Activated T-helper 1 cell treated with anti-CD3 and anti-CD28 coated beads, Interleukin-12 subunit alpha, Interleukin-12 subunit beta, Interleukin-2, Interleukin-4 antibody, amounts not matched to agents 30 ng/mL and 10 ng/mL and 1 ng/mL, durations not matched to agents 14 hours and 24 hours and 36 hours (primary cell): ENCODE data around the gene EDNRA. TPM values are rescaled to one million over a fixed set of nuclear protein-coding genes. Genes with fewer than 3 reads are reported as not detected.

ENCODE experiments used
- DNase-seq: peaks from one replicate; pipeline ENCODE4 v3.0.0; 2021; ENCODE audit warnings: low spot score
- H3K27ac Mint-ChIP-seq: one replicate; pipeline ENCODE4 v1.8.0; 2021; ENCODE audit warnings: mild to moderate bottlenecking, mixed read lengths
- H3K27me3 Mint-ChIP-seq: one replicate; pipeline ENCODE4 v1.8.0; 2022; ENCODE audit warnings: mild to moderate bottlenecking, moderate library complexity, mixed read lengths; ENCODE audit not compliant: insufficient read depth
- H3K36me3 Mint-ChIP-seq: one replicate; pipeline ENCODE4 v1.8.0; 2021; ENCODE audit warnings: low read depth, mixed read lengths
- H3K4me1 Mint-ChIP-seq: one replicate; pipeline ENCODE4 v1.8.0; 2021; ENCODE audit warnings: low read depth, mixed read lengths
- H3K4me3 Mint-ChIP-seq: one replicate; pipeline ENCODE4 v1.8.0; 2021; ENCODE audit warnings: mild to moderate bottlenecking, moderate library complexity, mixed read lengths
- H3K9me3 Mint-ChIP-seq: one replicate; pipeline ENCODE4 v1.8.0; 2021; ENCODE audit warnings: mixed read lengths
- intact Hi-C: fragments of 100-400 bp; cut with micrococcal nuclease; formaldehyde crosslinking; loops from one replicate; pipeline ENCODE4 v1.15.1; 2024
- total RNA-seq: library from RNA; stranded (reverse); gene quantifications from 2 replicates; pipeline ENCODE4 v1.2.3, GENCODE V29; 2022

EDNRA gene
- total RNA-seq, 1 donor from 2014 or later = not detected

DNA sequence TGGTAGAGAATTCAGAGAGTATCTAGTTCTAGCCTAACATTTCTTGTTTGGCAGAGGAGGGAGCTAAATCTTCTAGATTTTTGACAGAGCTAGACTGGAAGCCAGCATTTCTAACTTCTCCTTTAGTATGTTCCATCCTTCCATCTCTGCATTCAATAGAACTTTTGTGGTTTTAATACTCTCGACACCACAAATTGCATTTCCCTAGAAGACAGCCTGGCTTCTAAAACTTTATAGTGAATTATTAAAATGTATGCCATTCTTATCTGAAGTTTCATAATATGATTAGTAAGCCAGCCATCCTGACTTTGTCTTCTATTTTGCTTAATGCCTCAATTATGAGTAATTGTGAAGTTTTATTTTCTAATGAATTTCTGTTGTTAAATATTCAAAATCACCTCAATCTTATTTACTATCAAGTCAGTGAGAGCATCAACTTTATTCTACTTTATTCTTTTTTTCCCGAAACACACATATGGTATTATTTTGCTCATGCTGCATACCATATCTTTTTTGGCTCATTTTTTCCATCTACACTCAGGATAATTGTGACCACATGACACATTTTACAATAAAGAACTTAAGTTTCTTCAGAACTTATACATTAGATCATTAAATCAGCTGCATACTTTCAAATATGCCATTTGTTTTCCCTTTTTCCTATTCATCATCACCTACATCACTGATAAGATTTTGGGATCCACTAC lies 30.2 kb downstream of the EDNRA start:
- Mint-ChIP-seq H3K4me1 (no peaks in the 10 kb centered on the region), H3K27me3 (peaks cover 3% of the 10 kb centered on the region), H3K36me3 (no peaks in the 10 kb centered on the region), H3K9me3 (no peaks in the 10 kb centered on the region), H3K27ac (no peak overlapping the region), H3K4me3 (no peak overlapping the region)
- DNase-seq = no peak
- intact Hi-C loops = loop anchor here (10.0 kb wide), 1 partner anchor 174 kb away; the partner anchor contains the start of gene PRMT9

GRCh38 chr4:147513091-147513490 lies 32.2 kb downstream of the EDNRA start:
- Mint-ChIP-seq H3K36me3 (no peaks in the 10 kb centered on the region), H3K27ac (no peak overlapping the region), H3K4me3 (no peak overlapping the region), H3K27me3 (peaks cover 8% of the 10 kb centered on the region), H3K9me3 (no peaks in the 10 kb centered on the region), H3K4me1 (no peaks in the 10 kb centered on the region)
- intact Hi-C loops = loop anchor here (10.0 kb wide), 1 partner anchor 172 kb away; the partner anchor contains the start of gene PRMT9
- no peak for DNase-seq

DNA sequence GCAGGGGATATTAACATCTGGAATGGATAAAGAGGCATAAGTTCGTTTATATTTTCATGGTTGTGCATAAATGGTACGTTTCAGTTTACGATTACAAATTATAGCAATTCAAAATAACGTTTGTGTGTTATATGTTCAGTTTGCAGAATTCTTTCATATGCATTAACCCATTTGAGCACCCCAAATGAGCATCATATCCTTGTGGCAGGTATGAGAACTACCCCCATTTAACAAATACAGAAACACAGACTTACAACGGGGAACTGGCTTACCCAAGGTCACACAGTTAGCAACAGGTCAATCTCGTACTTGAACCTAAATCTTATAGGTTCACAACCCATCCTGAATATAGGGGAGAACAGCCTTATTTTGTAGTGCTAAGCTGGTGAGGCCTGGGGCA lies 33.1 kb downstream of the EDNRA start:
- Mint-ChIP-seq H3K27ac (no peak overlapping the region), H3K9me3 (no peaks in the 10 kb centered on the region), H3K4me3 (no peak overlapping the region), H3K27me3 (peaks cover 9% of the 10 kb centered on the region), H3K36me3 (no peaks in the 10 kb centered on the region), H3K4me1 (no peaks in the 10 kb centered on the region)
- intact Hi-C loops = loop anchor here (10.0 kb wide), 1 partner anchor 171 kb away; the partner anchor contains the start of gene PRMT9
- DNase-seq = no peak

- H3K4me1 Mint-ChIP-seq = no peaks in the 10 kb centered on the region
- intact Hi-C loops = loop anchor here (10.0 kb wide), 1 partner anchor 169 kb away; the partner anchor contains the start of gene PRMT9
- no peak overlapping the region for H3K27ac Mint-ChIP-seq
- no peak overlapping the region for H3K4me3 Mint-ChIP-seq
- H3K27me3 Mint-ChIP-seq = peaks cover 11% of the 10 kb centered on the region
- H3K36me3 Mint-ChIP-seq = no peaks in the 10 kb centered on the region
- no peaks in the 10 kb centered on the region for H3K9me3 Mint-ChIP-seq
- no peak for DNase-seq
Measured at GRCh38 chr4:147515220-147515936, 34.5 kb downstream of the EDNRA start.

- Mint-ChIP-seq H3K9me3 (no peaks in the 10 kb centered on the region), H3K4me3 (no peak overlapping the region), H3K36me3 (no peaks in the 10 kb centered on the region), H3K27ac (no peak overlapping the region), H3K27me3 (peaks cover 8% of the 10 kb centered on the region), H3K4me1 (no peaks in the 10 kb centered on the region)
- intact Hi-C loops = loop anchor here (10.0 kb wide), 1 partner anchor 169 kb away; the partner anchor contains the start of gene PRMT9
- no peak for DNase-seq
Measured at GRCh38 chr4:147516133-147516532, 35.2 kb downstream of the EDNRA start.

GRCh38 chr4:147518086-147518485 lies 37.2 kb downstream of the EDNRA start:
- Mint-ChIP-seq H3K9me3 (no peaks in the 10 kb centered on the region), H3K4me1 (no peaks in the 10 kb centered on the region), H3K27me3 (peaks cover 8% of the 10 kb centered on the region), H3K36me3 (no peaks in the 10 kb centered on the region), H3K4me3 (no peak overlapping the region), H3K27ac (no peak overlapping the region)
- intact Hi-C loops = loop anchor here (1.0 to 10.0 kb wide), 4 partner anchors 72 to 348 kb away; partner anchors contain the start of gene PRMT9
- DNase-seq = no peak

DNA sequence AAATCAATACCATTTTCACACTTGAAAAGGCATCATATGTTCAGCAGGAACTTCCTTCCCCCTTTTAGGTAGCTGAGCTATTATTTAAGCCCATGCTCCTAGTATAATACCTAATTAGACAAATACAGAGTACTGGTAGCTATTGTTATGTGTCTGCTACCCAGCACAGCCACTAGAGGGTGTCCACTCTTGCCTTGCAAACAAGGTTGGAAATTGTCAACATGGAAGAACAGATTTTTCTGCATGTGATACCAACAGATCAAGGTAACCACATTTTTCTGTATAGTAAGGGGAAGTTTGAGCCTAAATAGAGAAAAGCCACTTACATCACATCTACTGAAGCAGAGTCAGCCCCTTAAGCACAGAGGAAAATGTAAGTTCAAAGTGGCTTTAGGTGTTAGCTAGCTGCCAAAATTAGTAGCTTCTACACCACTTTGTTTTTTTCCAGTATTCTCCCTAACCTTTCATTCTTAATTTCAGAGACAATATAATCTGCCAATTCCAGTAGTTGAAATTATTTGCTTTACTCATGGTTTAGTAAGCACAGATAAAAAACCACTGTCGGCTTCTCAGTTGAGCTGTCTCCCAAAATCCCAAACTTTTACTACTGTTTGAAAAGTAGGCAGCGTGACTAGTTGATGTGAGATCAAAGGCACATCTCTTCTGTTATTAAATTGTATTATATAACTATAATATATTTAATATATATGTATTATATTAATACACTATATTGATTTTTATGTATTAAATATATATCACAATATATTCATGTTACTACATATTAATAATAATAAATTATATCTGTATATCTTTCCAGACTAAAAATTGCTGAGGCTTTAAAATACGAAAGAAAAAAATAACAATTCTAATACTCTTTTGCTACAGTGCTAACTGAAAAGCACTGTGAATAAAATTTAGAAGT lies 38.2 kb downstream of the EDNRA start:
- Mint-ChIP-seq H3K36me3 (no peaks in the 10 kb centered on the region), H3K27me3 (peaks cover 8% of the 10 kb centered on the region)
- intact Hi-C loops = loop anchor here (1.0 to 10.0 kb wide), 4 partner anchors 71 to 347 kb away; partner anchors contain the start of gene PRMT9

GRCh38 chr4:147524601-147525000 lies 43.7 kb downstream of the EDNRA start:
- Mint-ChIP-seq H3K9me3 (no peaks in the 10 kb centered on the region), H3K4me3 (no peak overlapping the region), H3K36me3 (no peaks in the 10 kb centered on the region), H3K4me1 (no peaks in the 10 kb centered on the region), H3K27ac (no peak overlapping the region), H3K27me3 (peaks cover 4% of the 10 kb centered on the region)
- intact Hi-C loops = no loop called here
- no peak for DNase-seq

More for the DNA sequence above, 38.2 kb downstream of the EDNRA start:
- H3K4me3 Mint-ChIP-seq = no peak overlapping the region
- no peaks in the 10 kb centered on the region for H3K9me3 Mint-ChIP-seq
- no peaks in the 10 kb centered on the region for H3K4me1 Mint-ChIP-seq
- H3K27ac Mint-ChIP-seq = no peak overlapping the region
- peak; percentile 14 for DNase-seq

DNA sequence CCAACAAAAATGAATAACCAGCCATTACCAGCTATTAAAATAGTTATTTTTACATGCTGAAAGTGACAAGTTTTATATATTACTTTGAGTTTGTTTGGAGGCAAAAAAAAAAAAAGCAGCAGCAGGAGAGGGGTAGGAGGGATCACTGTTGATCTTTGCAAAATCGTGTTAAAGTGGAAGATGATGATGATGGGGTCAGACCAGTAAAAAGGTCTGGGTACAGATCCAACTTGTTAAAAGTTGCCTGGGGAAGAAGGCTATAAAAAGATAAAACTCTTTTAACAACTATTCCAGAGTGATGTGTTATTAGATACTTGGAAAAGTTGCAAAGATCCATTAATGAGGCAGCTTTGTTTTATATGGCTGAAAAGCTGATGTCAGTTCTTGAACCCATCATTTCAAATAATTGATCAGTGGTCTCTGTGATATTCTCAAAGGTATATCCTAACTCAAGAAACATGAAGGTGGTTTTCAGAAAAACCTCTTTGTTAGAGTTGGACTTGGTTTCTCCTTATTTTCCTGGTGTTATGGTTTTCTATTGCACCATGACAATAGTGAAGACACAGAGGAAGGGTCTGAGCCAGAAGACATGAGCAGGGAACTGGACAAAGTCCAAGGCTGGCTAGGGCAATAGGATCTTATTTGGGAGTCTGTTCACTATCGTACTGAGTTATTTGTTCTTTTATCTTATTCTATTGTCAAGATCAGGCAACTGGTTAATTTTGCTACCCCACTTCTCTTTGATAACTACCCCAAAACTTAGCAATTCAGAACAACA lies 44.8 kb downstream of the EDNRA start:
- Mint-ChIP-seq H3K27ac (no peak overlapping the region), H3K36me3 (no peaks in the 10 kb centered on the region), H3K4me3 (no peak overlapping the region), H3K27me3 (peaks cover 3% of the 10 kb centered on the region), H3K4me1 (no peaks in the 10 kb centered on the region), H3K9me3 (no peaks in the 10 kb centered on the region)
- intact Hi-C loops = no loop called here
- DNase-seq = no peak

- intact Hi-C loops = no loop called here
- H3K9me3 Mint-ChIP-seq = no peaks in the 10 kb centered on the region
- H3K27me3 Mint-ChIP-seq = peaks cover 3% of the 10 kb centered on the region
- DNase-seq = no peak
- no peak overlapping the region for H3K27ac Mint-ChIP-seq
- H3K4me1 Mint-ChIP-seq = no peaks in the 10 kb centered on the region
- no peak overlapping the region for H3K4me3 Mint-ChIP-seq
- no peaks in the 10 kb centered on the region for H3K36me3 Mint-ChIP-seq
Measured at GRCh38 chr4:147526272-147526654, 45.4 kb downstream of the EDNRA start.

DNA sequence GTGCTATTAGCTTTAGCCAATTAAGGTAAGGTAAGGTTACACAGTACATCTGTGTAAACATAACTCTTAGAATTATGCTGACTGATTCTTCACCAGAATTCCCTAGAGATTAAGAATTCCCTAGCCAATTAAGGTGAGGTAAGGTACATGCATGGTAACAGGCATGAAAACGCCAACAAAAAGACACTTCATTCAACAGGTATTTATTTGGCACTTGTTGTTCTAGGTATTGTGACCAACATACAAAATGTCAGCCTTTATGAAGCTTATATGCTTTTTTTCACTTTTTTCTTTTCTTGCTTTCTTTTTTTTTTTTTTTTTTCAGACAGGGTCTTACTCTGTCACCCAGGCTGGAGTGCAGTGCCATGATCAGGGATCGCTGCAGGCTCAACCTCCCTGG lies 47.2 kb downstream of the EDNRA start:
- Mint-ChIP-seq H3K4me1 (no peaks in the 10 kb centered on the region), H3K27ac (no peak overlapping the region), H3K9me3 (no peaks in the 10 kb centered on the region), H3K36me3 (no peaks in the 10 kb centered on the region), H3K27me3 (peaks cover 3% of the 10 kb centered on the region), H3K4me3 (no peak overlapping the region)
- no peak for DNase-seq
- intact Hi-C loops = no loop called here

GRCh38 chr4:147530134-147530533 lies 49.2 kb downstream of the EDNRA start:
- Mint-ChIP-seq H3K27ac (no peak overlapping the region), H3K36me3 (no peaks in the 10 kb centered on the region), H3K9me3 (no peaks in the 10 kb centered on the region), H3K4me3 (no peak overlapping the region), H3K27me3 (peaks cover 7% of the 10 kb centered on the region), H3K4me1 (no peaks in the 10 kb centered on the region)
- no peak for DNase-seq
- intact Hi-C loops = no loop called here
